Lower leg skin (tissue), 4 donors: ENCODE data around the gene PCDHB12. TPM values are rescaled to one million over a fixed set of nuclear protein-coding genes. Genes with fewer than 3 reads are reported as not detected.
"Not testable (repeated sequence)": the region's sequence is repeated elsewhere in the genome, so short reads cannot be mapped to it uniquely, and the experiment has no call there.

Experiments used
- DNase-seq, 2 donors: peaks; one replicate each; pipeline ENCODE4 v3.0.0-alpha.2; 2019; ENCODE audit warnings: low spot score in 2 of 2
- H3K4me3 ChIP-seq: fragments of 200-600 bp; sonication (generic); 2 replicates; pipeline ENCODE4 v1.5.1; 2017; ENCODE audit warnings: mild to moderate bottlenecking, low read depth; ENCODE audit not compliant: poor library complexity, severe bottlenecking
- CTCF ChIP-seq, 3 donors: fragments of 450-650 bp; IDR thresholded peaks; one replicate each; pipeline ENCODE4 v1.5.1; 2016; ENCODE audit warnings: antibody characterized with exemption in 3 of 3, mild to moderate bottlenecking in 3 of 3, moderate library complexity in 2 of 3
- POLR2A ChIP-seq, 2 donors: fragments of 450-650 bp; IDR thresholded peaks; one replicate each; pipeline ENCODE4 v1.6.1; 2016 to 2017; ENCODE audit warnings: antibody characterized with exemption in 2 of 2, mild to moderate bottlenecking in 1 of 2, moderate library complexity in 1 of 2
- WGBS, 2 donors: methylation state at CpG; one replicate each; pipeline ENCODE4 v1.1.5; 2018; 5-methylcytosine and 5-hydroxymethylcytosine counted together
- intact Hi-C: fragments of 100-400 bp; cut with DNase I; formaldehyde crosslinking; loops from one replicate; pipeline ENCODE4 v1.15.0; 2023; ENCODE audit warnings: low total_unique reads
- total RNA-seq, 4 donors: library from RNA; depleted of rRNA; stranded (reverse); fragments of >200 nt; gene quantifications; one replicate each; pipeline ENCODE4 v1.1.0, GENCODE V29; 2016

The PCDHB12 gene
- total RNA-seq, 4 donors from 2014 or later, result 0.49 to 3.2 (median 2.3) TPM; not detected in 1

GRCh38 chr5:141245250-141245717, 36.8 kb downstream of the PCDHB12 start, which contains the start of gene PCDHB15:
Gene PCDHB15, plus strand, starts transcription at chr5:141245395. Its CDS starts 184 bp downstream, at chr5:141245579.
- no peak within 1 kb of the TSS for H3K4me3 ChIP-seq
- TF ChIP-seq POLR2A (IDR thresholded peaks at IDR 0.05) (no peak), CTCF (IDR thresholded peaks at IDR 0.05) (no peak)
- DNase-seq, result no peak
- intact Hi-C loops, result no loop called here
- 10% methylated on average over 12 to 16 of the region's 16 CpGs for WGBS, 2 donors

GRCh38 chr5:141246971-141247370, 38.5 kb downstream of the PCDHB12 start:
- H3K4me3 ChIP-seq, intact Hi-C loops, DNase-seq: not testable (repeated sequence)
- WGBS, 2 donors, result 43 to 54% methylated on average over 17 to 30 of the region's 42 CpGs

- WGBS, 2 donors, result 40 to 53% methylated on average over 26 to 27 of the region's 34 CpGs
- H3K4me3 ChIP-seq, DNase-seq, intact Hi-C loops: not testable (repeated sequence)
These were observed 38.9 kb downstream of the PCDHB12 start for GRCh38 chr5:141247434-141247833.

- TF ChIP-seq POLR2A (IDR thresholded peaks at IDR 0.05), result no peak
- TF ChIP-seq CTCF (IDR thresholded peaks at IDR 0.05), result no peak
- intact Hi-C loops, result no loop called here
- no peak for DNase-seq
- no peak overlapping the region for H3K4me3 ChIP-seq
These were observed 42.1 kb downstream of the PCDHB12 start for GRCh38 chr5:141250576-141250975.

- DNase-seq, result no peak
- intact Hi-C loops, result no loop called here
- TF ChIP-seq CTCF (IDR thresholded peaks at IDR 0.05) (no peak), POLR2A (IDR thresholded peaks at IDR 0.05) (no peak)
- no peak overlapping the region for H3K4me3 ChIP-seq
These were observed 49.9 kb downstream of the PCDHB12 start for GRCh38 chr5:141258464-141258863.

- TF ChIP-seq CTCF (IDR thresholded peaks at IDR 0.05), result no peak
- TF ChIP-seq POLR2A (IDR thresholded peaks at IDR 0.05), result no peak
- intact Hi-C loops, result no loop called here
- DNase-seq, result no peak
- H3K4me3 ChIP-seq, result no peak overlapping the region
These were observed 50.4 kb downstream of the PCDHB12 start for GRCh38 chr5:141258948-141259347.

GRCh38 chr5:141260458-141261237, 52.1 kb downstream of the PCDHB12 start:
- intact Hi-C loops, result no loop called here
- DNase-seq, result no peak
- WGBS, 2 donors, result 63 to 71% methylated on average over 5 of the region's 5 CpGs
- no peak for TF ChIP-seq CTCF (IDR thresholded peaks at IDR 0.05)
- no peak for TF ChIP-seq POLR2A (IDR thresholded peaks at IDR 0.05)
- no peak overlapping the region for H3K4me3 ChIP-seq
